ENCODE results near the gene DENND2D. TPM values are rescaled to one million over a fixed set of nuclear protein-coding genes. Genes with fewer than 3 reads are reported as not detected.
A peak's percentile ranks its signal among the peaks of the same experiment; 100 is the strongest.

The DENND2D gene
- total and polyA plus RNA-seq, 2 experiments from 2014 or later: 2.5 to 3.0 TPM

- Histone ChIP-seq H3K4me2 (no peak overlapping the region), H3K4me1 (ENCODE audit: insufficient read depth) (no peaks in the 10 kb centered on the region), H3K27me3 (ENCODE audit: insufficient read depth) (no peaks in the 10 kb centered on the region), H3K9me2 (ENCODE audit: insufficient read depth) (peaks cover 11% of the 10 kb centered on the region), H4K20me1 (replicated peaks; ENCODE audit: insufficient read depth) (no peaks in the 10 kb centered on the region), H3K79me2 (replicated peaks; ENCODE audit: insufficient read depth) (no peaks in the 10 kb centered on the region), H3K36me3 (ENCODE audit: insufficient read depth) (no peaks in the 10 kb centered on the region), H2AFZ (peak overlapping the region; percentile 18; the same call in 1 of the 2 replicates), H3F3A (replicated peaks; ENCODE audit: low read depth) (no peaks in the 10 kb centered on the region), H3K27ac (ENCODE audit: low read depth) (no peak overlapping the region), H3K4me3 (no peak overlapping the region)
- Mint-ChIP-seq H3K36me3 (ENCODE audit: low read depth) (no peaks in the 10 kb centered on the region), H3K9me3 (no peaks in the 10 kb centered on the region; the same call in 2 of the 3 replicates), H3K27me3 (ENCODE audit: insufficient read depth, low read depth, poor library complexity) (peaks cover 3% of the 10 kb centered on the region), H3K27ac (no peak overlapping the region), H3K4me3 (no peak overlapping the region), H3K4me1 (no peaks in the 10 kb centered on the region)
- no peak for TF ChIP-seq ZNF462 (CRISPR knock-in tag; IDR thresholded peaks at IDR 0.05)
- no peak for TF ChIP-seq CTCF (conservative IDR thresholded peaks at IDR 0.05; ENCODE audit: low read depth in 2 of 2)
- TF ChIP-seq POLR2AphosphoS5 (IDR thresholded peaks at IDR 0.05; ENCODE audit: low read depth): no peak
- TF ChIP-seq REST (IDR thresholded peaks at IDR 0.05; ENCODE audit: unreplicated experiment): no peak
- no peak for TF ChIP-seq STAT1 (IDR thresholded peaks at IDR 0.05; ENCODE audit: unreplicated experiment)
- no peak for TF ChIP-seq CREB1 (CRISPR knock-in tag; IDR thresholded peaks at IDR 0.05; ENCODE audit: low read depth)
- no peak for TF ChIP-seq JUNB (IDR thresholded peaks at IDR 0.05; ENCODE audit: unreplicated experiment)
- DNase-seq (ENCODE audit: low spot score) (no peak), ATAC-seq (no peak; the same call in 2 of the 3 replicates)
These were observed 49.5 kb upstream of the DENND2D start for GRCh38 chr1:111249960-111250359.
